ENCODE results near the gene LRRK2.

The LRRK2 gene

DNA sequence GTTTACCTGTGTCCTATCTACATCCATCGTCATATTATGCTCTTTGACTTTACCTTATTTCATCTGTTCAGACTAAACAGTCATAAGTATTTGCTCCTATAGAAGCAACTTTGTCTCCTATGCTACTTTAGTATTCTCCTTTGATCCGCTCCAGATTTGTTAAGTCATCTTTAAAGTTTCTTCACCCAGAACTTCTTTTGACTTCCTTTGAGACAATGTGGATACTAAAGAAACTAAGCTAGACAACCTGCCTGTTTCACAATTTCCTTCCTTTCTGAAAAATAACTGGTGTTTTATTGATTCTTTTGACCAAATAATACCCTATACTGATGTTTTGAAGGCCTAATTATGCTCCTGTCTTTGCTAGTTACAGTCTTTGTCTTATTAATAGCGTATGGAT is 30.0 kb upstream of the LRRK2 start:
- no peaks in the 10 kb centered on the region for H3K27me3 ChIP-seq (replicated peaks; ENCODE audit: control insufficient read depth, insufficient read depth, low read length)

DNA sequence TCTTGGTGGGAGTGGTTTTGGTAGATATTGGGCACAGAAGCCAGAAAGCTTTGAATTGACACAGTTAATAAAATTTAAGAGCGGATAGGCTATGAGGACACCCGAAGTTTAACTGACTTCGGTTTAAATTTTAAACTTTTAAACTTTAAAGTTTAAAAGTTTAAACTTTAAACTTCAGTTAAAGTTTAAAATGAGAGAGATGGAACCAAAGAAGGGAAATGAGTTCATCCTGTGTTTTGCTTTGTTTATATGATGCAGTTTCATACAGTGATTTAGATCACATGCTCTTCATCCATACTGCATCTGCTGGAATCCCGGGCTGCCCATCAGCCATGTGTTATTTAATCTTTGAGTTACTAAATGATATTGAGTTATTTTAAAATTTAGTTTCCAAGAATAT is 27.2 kb upstream of the LRRK2 start:
- DNase-seq (ENCODE audit: extremely low read depth, insufficient read length) = no peak
- TF ChIP-seq, protein P1, sequence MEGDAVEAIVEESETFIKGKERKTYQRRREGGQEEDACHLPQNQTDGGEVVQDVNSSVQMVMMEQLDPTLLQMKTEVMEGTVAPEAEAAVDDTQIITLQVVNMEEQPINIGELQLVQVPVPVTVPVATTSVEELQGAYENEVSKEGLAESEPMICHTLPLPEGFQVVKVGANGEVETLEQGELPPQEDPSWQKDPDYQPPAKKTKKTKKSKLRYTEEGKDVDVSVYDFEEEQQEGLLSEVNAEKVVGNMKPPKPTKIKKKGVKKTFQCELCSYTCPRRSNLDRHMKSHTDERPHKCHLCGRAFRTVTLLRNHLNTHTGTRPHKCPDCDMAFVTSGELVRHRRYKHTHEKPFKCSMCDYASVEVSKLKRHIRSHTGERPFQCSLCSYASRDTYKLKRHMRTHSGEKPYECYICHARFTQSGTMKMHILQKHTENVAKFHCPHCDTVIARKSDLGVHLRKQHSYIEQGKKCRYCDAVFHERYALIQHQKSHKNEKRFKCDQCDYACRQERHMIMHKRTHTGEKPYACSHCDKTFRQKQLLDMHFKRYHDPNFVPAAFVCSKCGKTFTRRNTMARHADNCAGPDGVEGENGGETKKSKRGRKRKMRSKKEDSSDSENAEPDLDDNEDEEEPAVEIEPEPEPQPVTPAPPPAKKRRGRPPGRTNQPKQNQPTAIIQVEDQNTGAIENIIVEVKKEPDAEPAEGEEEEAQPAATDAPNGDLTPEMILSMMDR (IDR thresholded peaks at IDR 0.05; ENCODE audit: insufficient read depth, low read length, poor library complexity, severe bottlenecking) = no peak
- no peaks in the 10 kb centered on the region for H3K27me3 ChIP-seq (replicated peaks; ENCODE audit: control insufficient read depth, insufficient read depth, low read length)
- H3K36me3 ChIP-seq (ENCODE audit: control insufficient read depth, insufficient read depth, low read length) = no peaks in the 10 kb centered on the region
- no peak overlapping the region for H3K4me3 ChIP-seq (replicated peaks; ENCODE audit: low read depth, low read length)

More for the DNA sequence above, 30.0 kb upstream of the LRRK2 start:
- no peak overlapping the region for H3K4me3 ChIP-seq (replicated peaks; ENCODE audit: low read depth, low read length)
- H3K36me3 ChIP-seq (ENCODE audit: control insufficient read depth, insufficient read depth, low read length) = no peaks in the 10 kb centered on the region
- no peak for DNase-seq (ENCODE audit: extremely low read depth, insufficient read length)
- TF ChIP-seq, protein P1 (IDR thresholded peaks at IDR 0.05; ENCODE audit: insufficient read depth, low read length, poor library complexity, severe bottlenecking) = no peak

GRCh38 chr12:40198601-40199000 is 26.2 kb upstream of the LRRK2 start:
- DNase-seq (ENCODE audit: extremely low read depth, insufficient read length) = no peak
- Histone ChIP-seq H3K36me3 (ENCODE audit: control insufficient read depth, insufficient read depth, low read length) (no peaks in the 10 kb centered on the region), H3K27me3 (replicated peaks; ENCODE audit: control insufficient read depth, insufficient read depth, low read length) (no peaks in the 10 kb centered on the region), H3K4me3 (replicated peaks; ENCODE audit: low read depth, low read length) (no peak overlapping the region)
- TF ChIP-seq, protein P1 (IDR thresholded peaks at IDR 0.05; ENCODE audit: insufficient read depth, low read length, poor library complexity, severe bottlenecking) = no peak

GRCh38 chr12:40202095-40203059 is 22.4 kb upstream of the LRRK2 start:
- Histone ChIP-seq H3K36me3 (ENCODE audit: control insufficient read depth, insufficient read depth, low read length) (no peaks in the 10 kb centered on the region), H3K4me3 (replicated peaks; ENCODE audit: low read depth, low read length) (no peak overlapping the region), H3K27me3 (replicated peaks; ENCODE audit: control insufficient read depth, insufficient read depth, low read length) (no peaks in the 10 kb centered on the region)
- no peak for DNase-seq (ENCODE audit: extremely low read depth, insufficient read length)
- TF ChIP-seq, protein P1 (IDR thresholded peaks at IDR 0.05; ENCODE audit: insufficient read depth, low read length, poor library complexity, severe bottlenecking) = no peak

- no peaks in the 10 kb centered on the region for H3K27me3 ChIP-seq (replicated peaks; ENCODE audit: control insufficient read depth, insufficient read depth, low read length)
- no peaks in the 10 kb centered on the region for H3K36me3 ChIP-seq (ENCODE audit: control insufficient read depth, insufficient read depth, low read length)
- no peak for DNase-seq (ENCODE audit: extremely low read depth, insufficient read length)
- H3K4me3 ChIP-seq (replicated peaks; ENCODE audit: low read depth, low read length) = no peak overlapping the region
- TF ChIP-seq, protein P1 (IDR thresholded peaks at IDR 0.05; ENCODE audit: insufficient read depth, low read length, poor library complexity, severe bottlenecking) = no peak
These were observed 21.8 kb upstream of the LRRK2 start for GRCh38 chr12:40203060-40203430.
